Caco-2 (cell line): ENCODE measurements around the gene CIDEB. TPM values are rescaled to one million over a fixed set of nuclear protein-coding genes. Genes with fewer than 3 reads are reported as not detected.
A peak's percentile ranks its signal among the peaks of the same experiment; 100 is the strongest.

Experiments
- BruUV-seq: library from RNA; stranded (reverse); fragments of 400-500 nt; replicated peaks from 2 replicates; lab custom pipeline; 2021; lab: Mats Ljungman, UMichigan
- CTCF ChIA-PET: fragments of 300-600 bp; sonication (Branson Sonifier 250); formaldehyde crosslinking; loops from one replicate; lab custom pipeline; 2022; ENCODE audit warnings: antibody characterized with exemption; lab: Charles Lee
- POLR2A ChIA-PET: fragments of 300-600 bp; sonication (Branson Sonifier 250); formaldehyde crosslinking; loops from one replicate; lab custom pipeline; 2022; ENCODE audit warnings: antibody characterized with exemption; lab: Charles Lee
- DNase-seq, 2 experiments: peaks; one replicate each; pipeline versions ENCODE4 v3.0.0 to v3.0.0-alpha.2; 2020 to 2022
- H3K27me3 ChIP-seq: replicated peaks from 2 replicates; pipeline ENCODE4 v1.6.0; 2011; ENCODE audit warnings: low read length; ENCODE audit not compliant: control insufficient read depth, insufficient read depth
- H3K36me3 ChIP-seq: 2 replicates; pipeline ENCODE4 v1.5.1; 2011; ENCODE audit warnings: low read length; ENCODE audit not compliant: control insufficient read depth, insufficient read depth
- H3K4me1 ChIP-seq: fragments of 250-450 bp; sonication (Bioruptor Pico); 2 replicates; pipeline ENCODE4 v1.5.1; 2020; ENCODE audit warnings: mild to moderate bottlenecking
- H3K4me3 ChIP-seq: 2 replicates; pipeline ENCODE4 v1.5.1; 2011; ENCODE audit warnings: low read depth, mild to moderate bottlenecking, control low read depth, low read length
- H3K9me3 ChIP-seq: fragments of 250-450 bp; sonication (Bioruptor Pico); 2 replicates; pipeline ENCODE4 v1.5.1; 2020; ENCODE audit warnings: mild to moderate bottlenecking, moderate library complexity
- H3K27ac Mint-ChIP-seq: one replicate; pipeline ENCODE4 v1.8.0; 2022; ENCODE audit warnings: mixed read lengths; ENCODE audit not compliant: unreplicated experiment
- H3K27me3 Mint-ChIP-seq: one replicate; pipeline ENCODE4 v1.8.0; 2022; ENCODE audit warnings: mixed read lengths; ENCODE audit not compliant: insufficient read depth, unreplicated experiment
- H3K36me3 Mint-ChIP-seq: one replicate; pipeline ENCODE4 v1.8.0; 2022; ENCODE audit warnings: mild to moderate bottlenecking, mixed read lengths; ENCODE audit not compliant: insufficient read depth, unreplicated experiment
- H3K4me1 Mint-ChIP-seq: one replicate; pipeline ENCODE4 v1.8.0; 2022; ENCODE audit warnings: low read depth, mixed read lengths; ENCODE audit not compliant: unreplicated experiment
- H3K4me3 Mint-ChIP-seq: one replicate; pipeline ENCODE4 v1.8.0; 2022; ENCODE audit warnings: mild to moderate bottlenecking, moderate library complexity, mixed read lengths; ENCODE audit not compliant: unreplicated experiment
- H3K9me3 Mint-ChIP-seq: one replicate; pipeline ENCODE4 v1.8.0; 2022; ENCODE audit warnings: mixed read lengths; ENCODE audit not compliant: unreplicated experiment
- intact Hi-C: fragments of 100-400 bp; cut with micrococcal nuclease; formaldehyde crosslinking; loops from one replicate; pipeline ENCODE4 v1.10.0; 2022; ENCODE audit not compliant: unreplicated experiment
- total RNA-seq: library from RNA; stranded (reverse); gene quantifications from 2 replicates; pipeline ENCODE4 v1.2.3, GENCODE V29; 2022
- TF ChIP-seq, protein P1 (sequence below), 2 experiments: fragments of 200-600 bp in 1 of 2; IDR thresholded peaks; 1 replicate in 1 of 2; 2 replicates in 1 of 2; pipeline versions ENCODE4 v1.5.1 to v1.8.0; 2011 to 2022; ENCODE audit warnings: antibody characterized with exemption in 1 of 2, control low read depth in 1 of 2, inconsistent platforms in 1 of 2, low read depth in 1 of 2, low read length in 1 of 2, mild to moderate bottlenecking in 1 of 2, moderate library complexity in 1 of 2; ENCODE audit not compliant: insufficient read depth in 1 of 2, severe bottlenecking in 1 of 2, unreplicated experiment in 1 of 2

The CIDEB gene
- total RNA-seq, 1 experiment from 2014 or later, result 7.2 TPM

DNA sequence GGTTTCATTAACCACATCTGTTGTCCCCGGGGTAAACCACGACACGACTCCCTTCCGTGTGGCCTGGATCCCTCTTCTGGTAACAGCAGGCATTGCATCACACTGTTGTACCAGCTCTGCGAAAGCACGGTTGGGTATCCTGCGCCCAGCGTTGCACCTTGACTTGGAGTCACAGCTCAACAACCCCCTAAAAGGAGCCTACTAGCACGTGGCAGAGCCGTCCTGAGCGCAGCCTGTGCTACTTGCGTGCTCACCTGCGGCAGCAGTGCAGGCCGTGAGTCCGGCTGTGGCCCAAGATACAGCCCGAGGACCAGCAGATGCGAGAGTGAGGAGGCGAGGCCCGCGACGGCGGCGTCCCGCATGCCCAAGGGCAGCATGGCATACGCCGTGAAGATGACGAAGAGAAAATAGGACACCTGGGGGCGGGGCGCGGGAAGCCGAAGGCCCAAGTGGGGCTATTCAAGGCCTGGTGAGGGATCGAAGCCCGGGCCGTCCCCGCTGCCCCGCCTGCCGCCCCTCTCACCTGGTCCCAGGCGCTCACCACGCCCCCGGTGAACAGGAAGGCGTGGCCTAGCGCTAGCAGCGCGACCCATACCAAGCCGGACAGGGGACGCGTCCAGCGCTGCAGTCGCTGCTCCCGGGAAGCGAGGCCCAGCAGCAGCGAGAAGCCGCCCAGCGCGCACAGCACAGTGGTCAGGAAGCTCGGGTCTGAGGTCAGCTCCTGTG is 24.7 kb upstream of the CIDEB start:
- Mint-ChIP-seq H3K4me1 (peaks cover 7% of the 10 kb centered on the region), H3K27me3 (no peaks in the 10 kb centered on the region), H3K27ac (peak overlapping the region; percentile 15), H3K36me3 (peaks cover 7% of the 10 kb centered on the region), H3K4me3 (peak overlapping the region; percentile 83), H3K9me3 (no peaks in the 10 kb centered on the region)
- TF ChIP-seq, protein P1, sequence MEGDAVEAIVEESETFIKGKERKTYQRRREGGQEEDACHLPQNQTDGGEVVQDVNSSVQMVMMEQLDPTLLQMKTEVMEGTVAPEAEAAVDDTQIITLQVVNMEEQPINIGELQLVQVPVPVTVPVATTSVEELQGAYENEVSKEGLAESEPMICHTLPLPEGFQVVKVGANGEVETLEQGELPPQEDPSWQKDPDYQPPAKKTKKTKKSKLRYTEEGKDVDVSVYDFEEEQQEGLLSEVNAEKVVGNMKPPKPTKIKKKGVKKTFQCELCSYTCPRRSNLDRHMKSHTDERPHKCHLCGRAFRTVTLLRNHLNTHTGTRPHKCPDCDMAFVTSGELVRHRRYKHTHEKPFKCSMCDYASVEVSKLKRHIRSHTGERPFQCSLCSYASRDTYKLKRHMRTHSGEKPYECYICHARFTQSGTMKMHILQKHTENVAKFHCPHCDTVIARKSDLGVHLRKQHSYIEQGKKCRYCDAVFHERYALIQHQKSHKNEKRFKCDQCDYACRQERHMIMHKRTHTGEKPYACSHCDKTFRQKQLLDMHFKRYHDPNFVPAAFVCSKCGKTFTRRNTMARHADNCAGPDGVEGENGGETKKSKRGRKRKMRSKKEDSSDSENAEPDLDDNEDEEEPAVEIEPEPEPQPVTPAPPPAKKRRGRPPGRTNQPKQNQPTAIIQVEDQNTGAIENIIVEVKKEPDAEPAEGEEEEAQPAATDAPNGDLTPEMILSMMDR (IDR thresholded peaks at IDR 0.05; ENCODE audit: insufficient read depth in 1 of 2, low read depth in 1 of 2, low read length in 1 of 2, severe bottlenecking in 1 of 2, unreplicated experiment in 1 of 2), result peak; percentile 56 to 66
- Histone ChIP-seq H3K27me3 (no peaks in the 10 kb centered on the region), H3K36me3 (no peaks in the 10 kb centered on the region), H3K4me3 (peak overlapping the region; percentile 55), H3K9me3 (no peaks in the 10 kb centered on the region), H3K4me1 (peaks cover 15% of the 10 kb centered on the region)
- POLR2A ChIA-PET, result interaction anchor here (1.1 to 1.4 kb wide), 4 partner anchors 90 to 110 kb away, joined by 4 to 8 read pairs (median 6); partner anchors contain the start of genes KHNYN and TINF2
- intact Hi-C loops, result loop anchor here (1.0 to 2.0 kb wide), 2 partner anchors 34 to 99 kb away; no protein-coding TSS in a partner anchor
- CTCF ChIA-PET, result interaction anchor here (0.6 to 3.0 kb wide), 17 partner anchors 14 to 289 kb away, joined by 3 to 90 read pairs (median 4); partner anchors contain the start of genes CBLN3, DHRS1, KHNYN and MDP1
- BruUV-seq, result no TSS peak
- DNase-seq, result peak; percentile 76 to 80

DNA sequence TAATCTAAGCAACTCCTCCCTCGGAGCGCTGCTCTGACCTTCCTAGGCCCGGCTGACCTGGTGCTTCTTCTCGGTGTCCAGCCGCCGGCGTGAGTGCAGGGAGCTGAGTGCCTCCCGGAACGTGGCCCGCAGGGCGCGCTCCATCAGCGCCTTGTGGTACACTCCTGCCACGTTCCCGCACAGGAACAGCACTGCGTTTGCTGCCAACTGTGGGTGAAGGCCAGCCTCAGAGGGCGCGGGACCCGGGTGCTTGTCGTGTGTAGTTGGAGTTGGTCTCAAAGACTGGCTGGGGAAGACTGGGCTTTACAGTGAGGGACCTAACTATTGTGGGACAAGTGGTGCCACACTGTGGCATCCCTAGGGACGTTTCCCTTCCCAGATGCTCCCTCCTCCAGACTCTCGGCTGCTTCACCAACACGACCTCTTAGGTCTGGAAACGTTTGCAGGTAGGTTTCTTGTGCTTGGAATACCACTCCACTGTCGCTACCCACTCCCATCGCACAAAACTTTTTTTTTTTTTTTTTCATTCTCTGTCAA is 24.0 kb upstream of the CIDEB start:
- POLR2A ChIA-PET, result interaction anchor here (1.1 to 1.2 kb wide), 2 partner anchors 89 to 110 kb away, joined by 5 to 7 read pairs; partner anchors contain the start of gene TINF2
- CTCF ChIA-PET, result interaction anchor here (0.6 to 3.0 kb wide), 13 partner anchors 15 to 288 kb away, joined by 3 to 90 read pairs (median 4); partner anchors contain the start of genes CBLN3, KHNYN, MDP1 and PSME2
- Mint-ChIP-seq H3K27ac (peak overlapping the region; percentile 15), H3K27me3 (no peaks in the 10 kb centered on the region), H3K4me3 (peak overlapping the region; percentile 83), H3K9me3 (no peaks in the 10 kb centered on the region), H3K4me1 (peaks cover 7% of the 10 kb centered on the region), H3K36me3 (peaks cover 7% of the 10 kb centered on the region)
- DNase-seq, result no peak
- BruUV-seq, result no TSS peak
- intact Hi-C loops, result loop anchor here (1.0 to 2.0 kb wide), 2 partner anchors 35 to 100 kb away; no protein-coding TSS in a partner anchor
- TF ChIP-seq, protein P1 (IDR thresholded peaks at IDR 0.05; ENCODE audit: insufficient read depth in 1 of 2, low read depth in 1 of 2, low read length in 1 of 2, severe bottlenecking in 1 of 2, unreplicated experiment in 1 of 2), result no peak
- Histone ChIP-seq H3K4me1 (peaks cover 9% of the 10 kb centered on the region), H3K9me3 (no peaks in the 10 kb centered on the region), H3K27me3 (no peaks in the 10 kb centered on the region; the same call in 1 of the 2 replicates), H3K4me3 (no peak overlapping the region), H3K36me3 (no peaks in the 10 kb centered on the region)

DNA sequence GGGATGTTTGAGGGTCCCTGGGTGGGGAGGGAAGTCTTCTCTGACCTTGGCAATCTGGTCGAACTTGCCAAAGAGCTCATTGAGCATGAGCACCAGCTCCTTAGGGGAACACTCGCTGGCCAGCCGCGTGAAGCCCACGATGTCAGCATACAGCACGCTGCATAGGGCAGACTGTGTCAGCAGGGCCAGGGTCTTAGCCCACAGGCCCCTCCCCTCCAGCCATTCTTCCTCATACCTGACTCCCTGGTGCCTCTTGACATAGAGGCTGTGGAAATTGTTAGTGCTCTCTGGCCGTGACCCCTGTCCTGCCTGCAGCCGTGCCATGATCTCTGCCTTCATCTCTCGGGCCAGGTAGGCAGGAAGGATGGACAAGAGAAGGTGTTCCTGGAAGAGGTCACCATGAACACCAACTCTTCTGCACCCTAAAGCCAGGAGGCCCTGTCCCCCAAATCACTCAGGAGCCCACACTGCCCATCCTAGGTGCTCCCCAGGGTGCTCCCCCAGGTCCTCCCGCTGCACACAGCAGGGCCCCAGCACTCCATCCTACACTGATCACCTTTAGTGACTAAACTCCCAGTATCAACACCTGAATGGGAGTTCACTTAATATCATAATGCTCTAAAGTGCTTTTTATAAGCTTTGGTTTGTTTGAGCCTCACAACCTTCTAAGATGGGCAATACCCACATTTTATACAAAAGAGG is 23.3 kb upstream of the CIDEB start:
- POLR2A ChIA-PET, result interaction anchor here (0.5 kb wide), 1 partner anchor 44 kb away, joined by 4 read pairs; no protein-coding TSS in a partner anchor
- no peaks in the 10 kb centered on the region; the same call in 1 of the 2 replicates for H3K27me3 ChIP-seq

More for the DNA sequence above, 23.3 kb upstream of the CIDEB start:
- BruUV-seq, result no TSS peak
- no peak for DNase-seq
- no peaks in the 10 kb centered on the region for H3K36me3 ChIP-seq
- Mint-ChIP-seq H3K27me3 (no peaks in the 10 kb centered on the region), H3K27ac (no peak overlapping the region), H3K4me1 (peaks cover 7% of the 10 kb centered on the region), H3K4me3 (no peak overlapping the region), H3K36me3 (peaks cover 7% of the 10 kb centered on the region), H3K9me3 (no peaks in the 10 kb centered on the region)
- intact Hi-C loops, result no loop called here
- TF ChIP-seq, protein P1 (IDR thresholded peaks at IDR 0.05; ENCODE audit: insufficient read depth in 1 of 2, low read depth in 1 of 2, low read length in 1 of 2, severe bottlenecking in 1 of 2, unreplicated experiment in 1 of 2), result no peak
- no peaks in the 10 kb centered on the region for H3K9me3 ChIP-seq
- CTCF ChIA-PET, result interaction anchor here (0.7 to 0.8 kb wide), 2 partner anchors 51 to 101 kb away, joined by 3 read pairs; no protein-coding TSS in a partner anchor
- H3K4me3 ChIP-seq, result no peak overlapping the region
- H3K4me1 ChIP-seq, result peaks cover 9% of the 10 kb centered on the region
